HG02571 (cell line): ENCODE measurements around the gene SORCS1.
"Not testable (repeated sequence)": the region's sequence is repeated elsewhere in the genome, so short reads cannot be mapped to it uniquely, and the experiment has no call there.

ENCODE experiments used
- ATAC-seq: cut with Tn5 transposase; IDR thresholded peaks from one replicate; pipeline ENCODE4 v1.9.1; 2021; ENCODE audit warnings: mild to moderate bottlenecking, moderate library complexity; ENCODE audit not compliant: unreplicated experiment

The SORCS1 gene

DNA sequence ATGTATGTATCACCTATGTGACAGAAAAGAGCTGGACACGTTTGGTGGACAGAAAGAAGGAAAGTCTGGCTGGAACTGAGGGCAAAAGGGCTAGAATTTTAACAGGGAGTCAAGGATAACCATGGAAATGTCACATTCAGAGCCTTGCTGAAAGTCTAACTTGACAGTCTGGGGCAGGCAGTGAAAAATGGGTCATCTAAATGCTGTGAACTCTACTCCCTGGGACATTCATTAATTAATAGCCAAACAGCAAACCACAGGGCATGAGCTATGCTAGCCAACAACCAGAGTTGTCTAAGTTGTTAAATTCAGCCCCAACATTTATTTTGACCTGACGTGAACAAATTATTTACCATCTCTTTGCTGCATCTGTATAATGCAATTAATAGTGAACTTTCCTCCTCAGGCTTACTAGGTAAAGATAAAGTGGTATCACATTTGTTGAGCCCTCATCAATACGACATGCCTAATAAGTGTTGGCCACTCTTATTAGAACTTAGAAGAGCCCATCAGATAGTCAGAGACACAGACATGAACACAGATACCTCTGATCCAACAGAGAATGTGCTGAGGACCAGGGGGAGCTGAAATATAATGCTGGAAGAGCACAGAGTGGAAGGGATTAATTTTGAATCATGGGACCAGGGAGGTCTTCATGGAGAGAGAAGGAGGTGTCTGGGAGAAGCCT is 109.9 kb downstream of the SORCS1 start:
- ATAC-seq, result no peak

DNA sequence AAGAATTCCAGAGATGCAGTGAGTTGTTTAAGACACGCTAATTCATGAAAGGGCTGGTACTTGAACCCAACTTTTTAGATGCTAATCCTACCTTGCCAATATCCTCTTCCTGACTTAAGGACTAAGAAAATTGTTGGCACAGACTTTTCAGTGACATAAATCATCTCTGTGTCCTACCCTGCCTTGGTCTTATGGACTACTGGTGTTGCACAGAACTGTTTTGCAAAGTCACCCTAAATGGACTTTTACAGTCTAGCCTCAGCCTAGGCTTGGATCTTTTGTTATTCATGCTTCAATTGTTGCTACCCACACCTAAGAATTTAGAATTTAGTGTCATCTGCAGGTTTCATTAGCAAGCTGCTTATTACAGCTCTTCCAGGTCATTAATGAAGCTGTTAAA is 112.7 kb downstream of the SORCS1 start:
- ATAC-seq, result no peak

DNA sequence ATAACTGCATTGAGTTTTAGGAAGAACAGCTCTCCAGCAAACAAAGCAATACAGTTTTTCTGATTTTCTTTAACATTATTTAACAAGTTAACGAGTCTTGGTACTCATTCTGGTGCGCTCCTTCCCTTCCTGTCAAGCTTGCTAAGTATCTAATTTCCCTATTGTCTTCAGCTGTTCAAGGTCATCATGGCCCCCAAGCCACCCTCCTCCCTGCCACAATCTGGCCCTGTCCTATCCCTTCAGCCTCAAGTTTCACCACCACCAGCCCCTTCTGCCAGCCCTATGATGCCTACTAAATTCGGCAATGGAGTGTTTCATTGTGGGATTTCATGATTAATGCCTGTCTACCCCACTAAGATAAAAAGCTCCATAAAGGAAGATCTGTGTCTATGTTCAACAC is 121.0 kb downstream of the SORCS1 start:
- ATAC-seq, result no peak

DNA sequence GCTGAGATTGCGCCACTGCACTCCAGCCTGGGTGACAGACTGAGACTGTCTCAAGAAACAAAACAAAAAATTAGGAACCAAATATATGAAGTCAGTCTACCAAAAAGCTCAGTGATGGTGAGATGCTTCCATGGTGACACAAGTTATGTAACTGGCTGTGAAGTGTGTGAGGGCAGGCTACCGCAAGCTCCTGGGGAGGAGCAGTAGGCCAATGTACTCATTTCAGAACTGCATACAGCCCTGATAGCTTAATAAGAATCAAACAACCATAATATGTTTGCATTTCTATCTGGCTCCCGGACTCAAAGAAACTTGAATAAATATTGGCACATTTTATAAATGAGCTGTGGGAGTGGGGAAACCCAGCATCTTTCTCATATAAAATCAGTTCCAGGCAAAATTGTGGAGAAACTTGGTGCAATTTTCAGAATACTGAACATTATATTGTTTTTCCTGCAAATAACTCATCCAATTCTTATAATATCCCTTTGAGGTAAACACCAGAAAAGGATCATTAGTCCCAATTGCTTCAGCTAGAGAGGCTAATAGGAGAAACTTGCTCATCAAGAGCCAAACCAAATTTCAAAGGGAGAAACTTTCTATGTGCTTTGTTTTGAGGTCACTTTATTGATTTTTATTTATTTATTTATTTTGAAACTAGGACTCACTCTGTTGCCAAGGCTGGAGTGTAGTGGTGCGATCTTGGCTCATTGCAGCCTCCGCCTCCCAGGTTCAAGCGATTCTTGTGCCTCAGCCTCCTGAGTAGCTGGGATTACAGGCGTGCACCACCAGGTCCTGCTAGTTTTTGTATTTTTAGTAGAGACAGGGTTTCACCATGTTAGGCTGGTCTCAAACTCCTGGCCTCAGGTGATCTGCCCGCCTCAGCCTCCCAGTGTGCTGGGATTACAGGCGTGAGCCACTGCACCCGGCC is 127.0 kb downstream of the SORCS1 start:
- ATAC-seq, result no peak

DNA sequence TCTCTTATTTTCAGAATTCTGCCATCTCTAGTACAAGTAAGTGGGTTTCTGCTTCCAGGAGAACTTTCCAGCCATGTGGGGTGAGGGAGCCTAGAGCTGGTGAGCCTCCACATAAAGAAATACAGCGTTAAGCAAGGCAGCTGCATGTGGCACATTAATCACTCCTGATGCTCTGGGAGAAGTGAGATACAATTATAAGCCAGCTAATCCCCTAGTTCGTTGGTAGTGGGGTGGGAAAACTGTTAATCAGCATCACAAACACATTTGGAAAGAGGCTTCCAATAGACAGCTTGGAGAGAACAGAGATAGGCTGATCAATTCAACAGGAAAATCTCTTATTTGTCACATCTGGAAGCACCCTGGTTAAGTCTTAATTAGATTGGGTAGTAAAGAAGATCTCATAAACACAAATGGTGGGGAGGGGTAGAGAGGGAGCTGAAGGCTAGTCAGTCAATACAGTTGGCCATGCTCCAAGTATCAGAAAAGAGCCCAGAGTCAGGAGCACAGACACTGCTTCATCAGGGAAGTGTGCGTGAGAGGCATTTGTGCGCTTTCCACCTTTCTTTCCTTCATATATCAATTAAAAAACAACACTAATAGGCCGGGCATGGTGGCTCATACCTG is 130.6 kb downstream of the SORCS1 start:
- no peak for ATAC-seq

DNA sequence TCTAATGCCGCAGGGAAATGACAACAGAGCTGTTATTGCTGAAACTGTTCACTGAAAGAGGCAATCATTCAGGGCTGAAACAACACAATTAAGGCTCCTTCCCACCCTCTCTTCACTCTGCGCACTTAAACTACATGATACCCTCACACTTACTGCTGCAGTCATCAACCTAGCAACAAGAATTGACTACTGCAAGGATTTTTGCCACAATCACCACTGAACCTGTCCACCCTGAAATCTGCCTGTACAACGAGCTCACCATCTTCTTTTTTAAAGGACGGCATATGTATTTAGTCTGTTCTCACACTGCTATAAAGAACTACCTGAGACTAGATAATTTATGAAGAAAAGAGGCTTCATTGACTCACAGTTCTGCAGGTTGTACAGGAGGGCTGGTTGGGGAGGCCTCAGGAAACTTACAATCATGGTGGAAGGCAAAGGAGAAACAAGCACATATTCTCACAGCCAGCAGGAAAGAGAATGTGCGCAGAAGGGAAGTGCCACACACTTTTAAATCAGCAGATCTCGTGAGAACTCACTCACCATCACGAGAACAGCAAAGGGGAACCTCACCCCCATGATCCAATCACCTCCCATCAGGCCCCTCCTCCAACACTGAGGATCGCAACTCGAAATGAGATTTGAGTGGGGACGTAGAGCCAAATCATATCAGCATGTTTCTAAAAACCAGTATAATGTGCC is 131.7 kb downstream of the SORCS1 start:
- ATAC-seq, result no peak

DNA sequence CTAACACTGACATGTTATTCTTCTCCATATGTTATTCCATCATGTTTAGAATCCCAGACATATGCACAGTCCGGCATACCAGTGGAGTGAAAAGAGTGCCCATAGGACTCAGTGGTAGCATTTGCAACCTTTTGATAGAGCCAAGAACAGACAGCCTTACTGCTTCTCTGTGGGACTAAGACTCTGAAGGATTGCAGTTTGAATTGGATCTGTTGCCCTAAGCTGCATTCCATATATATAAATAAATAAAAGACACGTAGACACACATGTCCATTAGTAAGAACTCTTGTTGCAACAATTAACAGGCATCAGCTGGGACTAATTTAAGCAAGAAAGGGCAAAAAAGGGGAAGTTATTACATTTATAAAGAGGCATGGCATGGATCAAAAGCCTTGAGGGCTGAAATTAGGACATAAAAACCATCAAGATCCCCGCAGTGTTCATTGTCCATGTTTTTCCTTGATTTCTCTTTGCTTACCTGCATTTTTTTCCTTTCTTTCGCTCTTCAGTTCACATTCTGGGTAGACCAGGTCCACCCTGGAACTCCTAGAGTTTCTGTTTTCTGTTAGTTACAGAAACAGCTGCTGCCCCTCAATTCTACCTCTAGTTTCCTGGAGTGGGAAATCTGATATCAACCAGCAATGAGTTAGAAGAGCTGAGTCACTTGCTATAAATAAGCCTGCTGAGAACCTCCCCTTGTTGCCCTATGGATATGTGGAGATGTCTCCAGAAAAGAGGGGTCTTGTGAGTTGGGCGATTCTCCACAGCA is 132.4 kb downstream of the SORCS1 start:
- no peak for ATAC-seq

DNA sequence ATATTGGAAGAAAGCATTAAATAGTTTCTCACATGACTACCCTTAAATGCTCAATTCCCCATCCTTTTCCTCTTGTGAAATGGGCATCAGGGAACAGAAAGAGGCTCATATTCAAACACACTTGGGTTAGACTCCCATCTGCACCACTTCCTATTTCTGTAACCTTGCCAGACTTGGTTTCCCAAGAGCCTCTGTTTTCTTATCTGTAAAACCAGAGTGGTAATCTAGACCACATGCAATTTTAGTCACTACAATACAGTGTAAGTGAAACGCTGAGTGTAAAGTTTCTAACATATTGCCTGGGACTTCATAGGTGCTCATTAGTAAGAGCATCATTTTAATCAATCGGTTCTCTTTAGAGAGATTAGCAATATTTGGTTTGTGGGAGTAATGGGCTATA is 136.3 kb downstream of the SORCS1 start:
- no peak for ATAC-seq

DNA sequence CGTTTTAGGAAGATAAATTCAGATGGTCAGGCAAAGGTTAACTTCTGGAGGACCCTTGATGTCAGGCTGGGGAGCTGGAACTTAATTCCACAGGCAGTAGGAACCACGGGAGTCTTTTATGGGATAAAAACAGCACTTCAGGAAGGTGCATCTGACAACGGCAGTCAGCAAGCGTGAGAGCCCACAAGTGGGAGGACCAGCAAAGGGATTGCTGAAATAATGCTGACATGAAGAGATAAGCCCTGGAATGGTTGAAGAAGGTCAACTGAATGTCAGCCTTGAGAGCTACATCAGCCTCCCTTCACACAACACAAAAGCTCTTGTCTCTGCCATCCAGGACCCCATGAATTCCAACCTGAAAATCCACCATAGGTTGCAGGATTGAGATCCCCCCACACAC is 138.8 kb downstream of the SORCS1 start:
- ATAC-seq, result no peak

DNA sequence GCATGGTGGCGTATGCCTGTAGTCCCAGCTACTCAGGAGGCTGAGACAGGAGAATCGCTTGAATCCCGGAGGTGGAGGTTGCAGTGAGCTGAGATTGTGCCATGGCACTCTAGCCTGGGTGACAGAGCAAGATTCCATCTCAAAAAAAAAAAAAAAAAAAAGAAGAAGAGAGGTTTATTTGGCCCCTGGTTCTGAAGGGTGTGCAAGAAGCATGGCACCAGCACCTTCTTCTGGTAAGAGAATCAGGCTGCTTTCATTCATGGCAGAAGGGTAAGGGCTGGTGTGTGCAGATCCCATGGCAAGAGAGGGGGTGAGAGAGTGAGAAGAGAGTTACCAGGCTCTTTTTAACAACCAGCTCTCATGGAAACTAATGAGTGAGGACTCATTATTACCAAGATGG is 140.5 kb downstream of the SORCS1 start:
- ATAC-seq, result not testable (repeated sequence)

DNA sequence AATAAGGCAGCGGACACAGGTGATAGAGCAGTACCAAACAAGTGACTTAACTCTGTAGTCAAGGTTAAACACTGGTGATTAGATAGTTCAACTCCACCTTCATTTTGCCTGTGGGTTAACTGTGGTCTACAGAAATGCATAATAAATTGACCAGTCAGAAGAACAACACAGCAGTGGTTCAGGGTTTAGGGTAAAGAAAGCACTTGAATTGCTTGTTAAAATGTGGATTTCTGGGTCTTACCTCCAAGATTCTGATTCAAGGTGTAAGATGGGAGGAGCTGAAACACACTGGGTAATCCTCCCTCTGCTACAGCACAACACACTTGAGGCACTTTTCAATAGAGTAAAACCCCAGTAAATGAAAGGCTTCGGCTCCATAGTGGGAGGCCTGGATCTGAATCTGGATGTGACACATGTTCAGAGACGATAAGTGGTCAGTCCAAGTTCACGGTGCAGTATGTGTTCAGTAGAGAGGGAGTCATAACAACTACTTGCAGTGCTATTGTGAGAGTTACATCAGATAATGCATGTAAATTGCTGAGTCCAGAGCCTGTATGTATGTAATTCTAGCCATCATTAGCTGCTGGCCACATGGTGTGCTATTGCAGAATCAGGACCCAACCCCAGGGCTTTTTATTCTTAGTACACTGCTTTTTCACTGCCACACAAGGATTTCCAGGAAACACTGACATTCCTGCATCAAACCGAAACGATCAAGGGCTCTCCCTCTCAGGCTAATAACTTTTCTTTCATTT is 141.7 kb downstream of the SORCS1 start:
- no peak for ATAC-seq

DNA sequence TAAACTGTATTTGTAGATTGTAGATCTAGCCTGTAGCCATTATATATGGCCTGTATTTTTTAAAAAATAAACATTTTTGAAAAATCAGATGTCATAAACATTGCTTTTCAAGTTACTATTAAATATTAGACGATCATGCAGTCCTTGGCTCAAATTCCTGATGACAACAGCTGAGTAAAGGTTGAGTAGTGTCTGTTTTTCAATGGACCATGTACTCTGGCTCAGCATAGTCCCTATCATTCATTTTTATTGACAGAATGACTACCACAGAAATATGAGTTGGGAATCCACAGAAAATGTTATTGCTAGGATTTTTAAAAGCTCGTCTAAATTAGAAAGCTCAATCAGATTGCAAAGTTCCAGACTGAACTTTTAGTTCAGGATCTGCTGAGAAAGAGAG is 145.4 kb downstream of the SORCS1 start:
- no peak for ATAC-seq

DNA sequence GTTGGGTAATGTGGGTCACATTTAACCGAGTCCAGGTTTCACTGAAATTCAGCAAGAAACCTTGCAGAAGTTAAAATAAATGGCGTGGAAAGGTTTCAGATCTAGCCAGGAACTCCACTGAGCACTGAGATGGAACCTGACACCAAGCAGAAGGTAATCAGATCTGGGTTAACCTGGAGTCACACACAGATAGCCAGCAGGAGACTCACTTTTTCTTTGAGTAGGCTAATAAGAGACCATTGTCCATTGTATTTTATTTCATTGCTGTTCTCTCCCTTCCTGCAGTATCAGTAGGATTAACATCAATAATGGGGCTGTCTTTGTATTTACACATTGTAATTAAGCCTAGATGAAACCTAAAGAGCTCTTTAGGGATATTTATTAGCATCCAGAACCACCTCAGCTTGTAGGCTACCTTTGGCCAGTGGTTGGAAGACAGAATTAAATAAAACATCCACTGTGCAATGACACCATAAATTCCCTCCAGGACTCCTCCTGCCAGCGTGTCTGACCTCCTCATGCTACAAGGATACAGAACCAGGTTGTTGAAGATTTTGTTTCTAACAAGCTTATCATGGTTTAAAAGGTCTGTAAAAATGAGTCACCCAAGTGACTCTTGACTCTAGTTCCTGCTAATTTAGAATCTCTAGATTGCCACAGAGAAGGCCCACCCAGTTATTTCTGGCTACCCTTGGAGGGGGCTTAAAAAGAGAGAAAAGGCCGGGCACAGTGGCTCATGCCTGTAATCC is 151.1 kb downstream of the SORCS1 start:
- ATAC-seq, result no peak

DNA sequence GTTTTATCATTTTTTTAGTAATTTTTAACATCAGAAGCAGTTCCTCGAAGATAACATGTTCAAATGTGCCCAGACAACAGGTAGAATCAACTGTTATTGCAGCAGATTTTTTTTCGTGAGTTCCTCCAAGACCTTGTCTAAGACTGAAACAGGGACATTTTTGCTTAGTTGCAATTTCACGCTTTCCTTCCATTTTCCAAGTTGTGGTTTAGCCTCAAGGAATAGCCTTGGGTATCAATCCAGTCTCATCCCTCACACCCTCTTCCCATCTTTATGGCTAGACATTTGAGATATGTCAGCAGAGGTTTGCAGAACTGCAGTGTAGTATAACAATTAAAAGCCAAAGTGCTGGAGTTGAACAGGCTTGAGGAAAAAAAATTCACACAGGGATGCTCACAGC is 152.5 kb downstream of the SORCS1 start:
- ATAC-seq, result no peak

DNA sequence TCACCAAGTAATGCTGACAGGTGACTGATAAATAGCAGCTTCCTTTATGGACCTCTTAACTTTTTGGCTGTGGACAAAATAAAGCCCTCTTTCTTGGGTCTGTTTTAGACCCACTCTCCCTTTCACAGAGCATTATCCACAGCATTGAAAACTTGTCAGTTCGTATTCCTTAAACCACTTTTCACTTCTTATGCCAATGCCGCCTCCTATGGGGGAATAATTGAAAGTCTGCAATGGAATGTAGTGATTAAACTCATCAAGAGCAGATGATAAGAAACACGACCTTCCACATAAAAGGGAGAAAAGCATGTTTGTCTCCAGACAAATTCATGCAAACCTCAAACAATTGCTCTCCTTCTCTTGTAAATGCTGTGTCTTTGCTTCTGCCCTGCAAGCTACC is 153.4 kb downstream of the SORCS1 start:
- ATAC-seq, result no peak

DNA sequence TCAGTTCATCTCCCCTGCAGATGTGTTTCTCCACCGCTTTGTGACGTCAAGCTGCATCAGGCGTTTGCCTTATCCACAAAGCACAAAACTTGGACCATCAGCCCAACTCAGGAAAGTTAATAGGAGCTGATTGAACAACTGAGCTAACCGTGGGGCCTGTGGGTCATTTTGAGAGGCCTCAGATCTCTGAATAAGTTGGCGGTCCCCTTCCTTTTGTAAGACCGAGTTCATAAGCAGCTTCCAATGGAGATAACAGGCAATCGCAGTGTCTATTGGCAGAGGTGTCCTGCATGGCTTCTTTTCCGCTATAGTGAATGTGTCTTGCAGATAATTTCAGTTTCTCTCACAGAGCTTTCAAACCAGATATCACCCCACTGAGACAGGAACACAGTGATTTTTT is 154.0 kb downstream of the SORCS1 start:
- ATAC-seq, result no peak

DNA sequence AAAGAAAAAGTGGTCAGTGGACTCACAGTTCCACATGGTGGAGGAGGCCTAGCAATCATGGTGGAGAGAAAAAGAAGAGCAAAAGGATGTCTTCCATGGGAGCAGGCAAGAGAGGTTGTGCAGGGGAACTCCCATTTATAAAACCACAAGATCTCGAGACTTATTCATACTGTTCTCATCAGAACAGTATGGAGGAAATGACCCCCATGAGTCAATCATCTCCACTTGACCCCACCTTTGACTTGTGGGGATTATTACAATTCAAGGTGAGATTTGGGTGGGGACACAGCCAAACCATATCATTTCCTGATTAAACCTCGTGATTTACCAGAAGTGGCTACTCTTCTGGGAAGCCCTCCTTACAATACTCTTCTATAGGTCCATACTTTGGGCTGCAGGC is 160.1 kb downstream of the SORCS1 start:
- ATAC-seq, result no peak

DNA sequence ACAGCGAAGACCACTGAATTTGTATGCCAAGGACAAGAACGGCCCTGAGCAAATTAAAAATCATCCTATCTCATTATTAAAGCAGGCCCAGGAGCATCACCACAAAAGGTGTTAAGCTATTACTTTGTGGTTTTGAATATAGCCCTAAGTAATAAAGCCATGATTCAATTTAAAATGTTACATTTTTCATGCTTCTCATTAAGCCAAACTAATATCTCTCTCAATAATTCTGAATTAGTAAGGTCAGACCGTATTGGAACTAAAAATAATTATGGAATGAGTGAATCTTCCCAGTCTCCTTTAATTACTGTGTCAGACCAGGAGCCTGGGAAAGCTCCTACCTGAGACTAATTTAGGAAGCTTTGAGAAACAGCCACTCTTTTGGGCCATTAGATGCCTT is 162.4 kb downstream of the SORCS1 start:
- ATAC-seq, result no peak

DNA sequence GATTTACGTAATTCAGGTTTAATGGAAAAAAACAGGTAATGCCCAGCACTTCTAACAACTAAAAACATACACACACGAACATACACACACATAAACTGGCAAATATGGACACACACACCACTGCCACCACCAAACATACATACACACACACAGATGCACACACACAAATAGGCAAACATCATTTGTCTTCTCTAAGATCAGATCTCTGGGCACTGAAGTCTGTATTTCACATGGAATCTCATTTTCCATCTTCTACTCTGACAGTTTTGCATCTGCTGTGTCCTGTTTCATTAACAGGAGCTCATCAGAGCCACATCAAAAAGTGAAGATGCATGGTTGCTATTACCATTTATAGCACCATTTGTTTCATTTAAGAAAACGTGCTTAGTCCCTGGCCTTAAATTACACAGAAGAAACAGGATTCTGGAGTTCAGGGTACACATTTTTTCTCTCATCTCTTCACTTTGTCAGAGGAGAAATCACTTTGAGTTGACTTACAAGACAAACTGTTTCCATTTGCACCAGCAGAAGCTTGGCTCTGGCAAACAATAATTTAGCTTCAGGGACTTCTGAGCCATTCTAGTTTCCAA is 165.3 kb downstream of the SORCS1 start:
- ATAC-seq, result no peak
